SKM-1 (cell line): ENCODE data around the gene IL17RD.

ENCODE experiments used
- DNase-seq: peaks from one replicate; lab custom pipeline; 2025; ENCODE audit not compliant: unreplicated experiment; lab: John Stamatoyannopoulos, UW

Gene IL17RD

DNA sequence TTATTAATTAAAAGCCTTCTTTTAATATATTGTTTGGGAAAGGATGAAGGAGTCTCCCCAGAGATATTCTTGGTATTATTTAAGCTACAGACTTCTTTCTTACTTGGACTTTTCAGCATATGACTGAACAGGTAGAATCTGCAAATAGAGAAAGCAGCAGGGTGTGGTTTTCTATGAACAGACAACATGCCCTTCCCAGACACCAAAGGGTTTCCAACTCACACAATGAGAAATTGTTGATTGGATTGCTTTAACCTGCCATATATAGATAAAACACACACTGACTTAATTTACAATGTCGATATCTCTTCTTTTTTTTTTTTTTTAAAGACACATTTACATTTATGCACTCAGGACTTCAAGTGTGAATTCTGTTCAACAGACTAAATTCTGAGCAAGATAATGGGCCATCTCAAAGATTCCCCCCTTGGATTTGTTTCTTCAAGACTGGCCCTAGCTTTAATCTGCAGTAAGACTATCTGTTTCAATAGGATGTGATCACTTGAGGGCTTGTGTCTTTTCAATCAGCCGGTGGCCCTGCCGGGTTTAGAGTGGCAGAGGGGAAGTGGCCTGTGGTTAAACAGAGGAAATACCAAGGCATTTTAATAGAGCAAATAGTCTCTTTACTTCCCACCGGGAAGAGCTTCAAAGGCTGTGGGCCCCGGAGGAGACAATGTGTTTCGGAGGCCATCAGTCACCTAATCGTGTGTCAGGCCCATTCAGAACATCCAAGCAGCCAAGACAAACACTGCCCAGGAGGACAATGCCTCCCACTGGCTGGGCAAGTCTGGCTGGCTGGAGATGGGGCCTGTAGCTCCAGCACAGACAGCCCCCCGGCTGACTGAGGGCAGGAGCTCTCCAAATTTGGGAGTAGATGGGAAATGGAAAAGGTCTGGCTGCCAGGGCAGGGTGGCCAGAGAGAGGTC, 6.1 kb downstream of the IL17RD start:
- DNase-seq = no peak

DNA sequence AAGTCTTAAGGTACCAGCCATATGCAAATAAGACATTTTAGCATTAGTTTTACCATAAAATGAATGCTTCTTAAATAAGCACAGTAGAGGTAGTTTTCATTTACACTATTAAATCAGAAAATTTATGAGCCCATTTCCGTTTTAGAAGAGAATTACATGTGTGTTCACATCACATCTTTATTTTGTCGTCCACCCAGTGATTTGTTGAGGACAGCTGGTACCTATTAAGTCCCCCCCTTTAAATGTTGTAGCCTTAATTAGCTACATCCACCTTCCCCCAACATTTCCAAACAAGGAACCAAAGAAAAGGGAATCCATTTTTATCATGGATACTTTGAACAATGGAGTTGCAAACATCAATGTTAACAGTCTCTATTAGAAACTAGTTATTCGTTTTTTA, 6.8 kb downstream of the IL17RD start:
- no peak for DNase-seq

DNA sequence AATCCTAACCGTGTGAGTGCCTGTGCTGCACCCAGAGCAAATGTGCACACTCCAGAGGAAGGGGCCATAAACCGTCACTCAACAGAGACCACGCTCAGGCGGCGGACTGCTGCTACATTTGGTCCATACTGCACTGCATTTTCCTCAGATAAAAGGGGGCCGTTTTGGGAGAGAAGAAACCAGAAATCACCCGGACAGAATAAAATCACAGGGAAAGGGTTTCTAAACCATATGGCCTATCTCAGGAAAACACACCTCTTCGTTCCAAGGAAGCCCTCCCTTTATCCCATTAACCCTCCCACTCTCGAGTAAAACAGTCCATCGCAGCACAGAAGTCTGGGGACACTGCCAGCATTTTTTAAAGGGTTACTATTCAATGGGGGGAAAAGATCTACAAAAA, 7.6 kb downstream of the IL17RD start:
- no peak for DNase-seq

DNA sequence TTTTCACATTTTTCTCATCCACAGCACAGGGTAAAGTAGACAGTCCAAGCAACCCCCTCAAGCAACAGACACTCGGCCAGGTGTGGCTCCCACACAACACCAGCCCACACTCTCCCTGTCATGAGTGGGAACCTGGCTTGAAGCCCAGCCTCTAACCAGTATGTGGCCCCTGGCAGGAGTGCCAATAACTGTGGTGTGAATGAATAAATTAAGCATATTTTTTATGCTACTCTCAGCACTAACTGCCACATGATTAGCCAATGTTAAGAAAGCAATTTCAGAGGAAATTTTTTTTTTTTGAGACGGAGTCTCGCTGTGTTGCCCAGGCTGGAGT, 9.9 kb downstream of the IL17RD start:
- DNase-seq = no peak

DNA sequence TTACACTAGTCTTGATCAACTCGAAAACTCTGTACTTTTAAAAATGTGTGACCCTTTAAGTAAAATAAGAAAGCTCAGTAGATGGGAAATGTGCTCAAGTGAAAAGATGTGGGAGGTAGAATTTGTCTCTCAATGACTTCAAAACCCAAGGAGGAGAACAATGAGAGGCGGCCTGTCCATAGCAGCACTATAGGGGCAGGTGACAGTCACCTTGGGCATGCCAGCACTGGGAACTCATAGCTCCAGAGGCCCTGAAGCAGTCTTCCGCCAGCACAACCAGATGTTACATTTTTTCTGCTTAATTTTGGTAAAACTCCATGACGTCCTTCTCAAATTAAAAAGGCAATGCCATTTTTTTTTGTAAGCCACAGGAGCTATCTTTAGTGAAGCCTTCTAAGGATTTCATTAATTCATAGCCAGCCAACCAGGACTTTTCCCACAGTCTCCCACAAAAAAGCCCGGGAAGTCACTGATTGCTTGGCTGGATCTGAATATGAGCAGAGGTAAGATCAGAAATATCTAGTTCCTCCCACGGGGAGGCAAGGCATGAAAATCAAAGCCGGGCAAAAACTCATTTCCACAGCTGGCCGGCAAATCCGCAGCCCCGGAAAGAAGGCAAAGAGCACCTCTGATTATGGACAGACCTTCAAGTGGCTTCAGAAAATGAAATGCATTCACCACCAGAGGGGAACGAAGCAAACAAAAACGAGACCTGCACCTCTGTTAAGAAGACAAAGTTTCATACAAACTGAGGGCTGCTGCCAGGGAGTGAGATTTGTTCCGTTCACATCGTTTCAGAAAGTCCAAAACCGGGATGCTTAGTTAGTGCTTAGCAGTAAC, 10.5 kb downstream of the IL17RD start:
- DNase-seq = no peak

DNA sequence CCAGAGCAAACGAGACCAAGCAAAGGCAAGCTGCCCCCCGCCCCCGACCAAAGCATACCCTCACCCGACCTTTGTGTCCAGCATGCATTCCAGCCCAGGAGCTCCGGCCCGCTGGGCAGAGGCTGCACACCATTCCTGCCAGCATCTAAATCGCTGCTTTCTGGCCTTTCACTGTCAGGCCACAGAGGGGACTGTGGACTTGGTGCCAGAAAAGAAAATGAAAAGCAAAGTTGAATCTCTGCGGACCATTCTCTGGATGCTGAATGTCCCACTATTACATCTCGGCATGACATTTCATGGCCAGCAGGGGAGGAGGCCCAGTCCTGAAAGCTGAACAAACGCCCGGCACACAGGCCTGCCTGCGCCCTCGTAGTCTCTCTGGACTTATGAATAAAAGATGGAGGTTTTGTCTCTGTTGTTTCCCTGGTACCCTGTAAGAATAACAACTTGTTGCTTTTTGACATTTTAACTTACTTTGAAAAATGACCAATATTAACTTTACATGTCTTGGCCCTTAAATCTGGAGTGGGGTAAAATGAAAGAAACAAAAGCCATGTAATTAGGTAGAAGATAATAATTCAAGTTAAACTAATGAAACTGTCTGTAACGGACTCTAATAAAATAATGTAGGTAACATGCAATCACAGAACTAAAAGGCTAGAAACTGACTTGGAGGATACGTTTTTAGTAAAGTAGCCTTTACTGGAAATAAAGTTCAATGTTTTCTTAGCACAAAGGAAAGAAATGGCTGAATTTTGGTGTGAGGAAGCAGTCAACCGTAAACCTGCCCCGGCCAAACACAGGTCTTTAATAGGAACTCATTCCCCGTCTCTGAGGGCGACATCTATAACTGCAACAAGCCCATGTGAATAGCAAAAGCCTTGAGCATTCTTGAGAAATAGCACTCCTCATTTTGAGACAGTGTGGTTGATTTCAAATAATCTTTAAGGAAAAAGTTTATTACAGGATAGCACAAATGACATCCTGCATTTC, 12.7 kb downstream of the IL17RD start:
- DNase-seq = no peak

DNA sequence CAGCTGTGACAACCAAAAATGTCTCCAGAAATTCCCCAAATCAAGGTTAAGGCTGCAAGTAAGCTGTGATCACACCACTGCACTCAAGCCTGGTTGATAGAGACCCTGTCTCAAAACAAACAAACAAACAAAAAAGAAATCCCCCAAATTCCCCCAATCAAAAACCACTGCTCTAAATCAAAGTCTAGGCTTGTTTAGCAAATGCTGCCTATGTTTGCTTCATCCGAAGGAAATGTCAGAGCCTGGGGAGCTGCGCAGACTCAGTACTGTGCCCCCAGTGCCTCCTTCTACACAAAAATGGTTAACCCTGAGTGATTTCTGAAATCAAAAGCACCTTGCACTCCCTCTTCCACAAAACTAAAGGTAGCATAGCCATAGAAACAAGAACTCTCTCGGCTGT, 13.4 kb downstream of the IL17RD start:
- DNase-seq = no peak

DNA sequence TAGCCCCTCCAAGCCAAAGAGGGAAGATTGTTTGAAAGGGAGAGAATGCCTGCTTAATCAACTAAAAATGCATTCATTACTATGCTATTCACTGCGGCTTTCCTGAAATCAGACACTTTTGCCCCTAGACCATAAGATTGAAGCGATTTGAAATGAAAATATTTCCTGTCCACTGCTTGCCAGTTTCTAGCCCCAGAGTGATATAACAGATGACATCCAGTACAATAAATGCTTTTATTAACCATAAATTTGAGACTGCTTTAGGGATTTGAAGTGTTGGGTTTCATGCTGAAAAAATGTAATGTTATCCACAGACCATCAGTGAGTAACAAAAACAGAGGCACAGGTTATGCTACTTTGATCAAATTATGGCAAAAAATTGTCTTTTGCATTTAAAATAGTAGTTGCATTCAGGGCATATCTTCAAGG, 14.1 kb downstream of the IL17RD start:
- DNase-seq = no peak

DNA sequence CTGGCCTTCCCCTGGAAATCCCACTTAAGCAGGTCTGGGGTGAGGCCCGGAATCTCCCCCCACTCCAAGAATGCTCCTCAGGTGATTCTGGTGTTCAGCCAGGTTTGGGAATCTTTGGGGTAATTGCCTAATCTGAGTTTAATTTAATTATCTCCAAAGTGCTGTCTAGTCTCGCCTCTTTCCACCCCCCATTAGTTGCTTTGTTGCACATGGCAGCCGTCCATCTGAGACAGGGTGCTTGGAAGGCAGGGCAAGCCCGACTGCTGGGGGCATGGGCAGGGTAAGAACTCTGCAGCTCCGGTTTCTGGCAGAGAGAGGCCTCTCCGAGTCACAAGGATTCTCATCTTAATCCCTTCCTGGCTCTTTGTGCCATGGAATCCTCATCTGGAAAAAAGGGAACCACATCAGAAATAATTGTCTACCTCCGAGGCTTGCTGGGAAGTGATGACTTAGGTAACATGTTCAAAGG, 15.0 kb downstream of the IL17RD start:
- DNase-seq = no peak

DNA sequence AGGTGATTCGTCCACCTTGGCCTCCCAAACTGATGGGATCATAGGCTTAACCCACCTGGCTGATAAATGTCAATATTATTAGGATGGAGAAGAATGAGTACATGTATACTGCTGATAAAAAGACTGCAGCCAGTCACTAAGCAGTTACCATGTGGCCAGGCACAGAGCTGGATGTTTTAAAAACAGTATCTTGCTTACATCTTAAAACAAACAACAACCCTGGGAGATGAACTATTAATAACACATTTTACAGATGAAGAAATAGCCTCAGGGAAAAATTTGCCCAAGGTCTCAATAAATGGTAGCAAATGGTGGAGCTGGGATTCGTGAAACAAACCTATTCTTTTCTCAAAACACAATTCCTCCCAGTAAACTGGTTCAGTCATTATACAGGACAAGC, 18.1 kb downstream of the IL17RD start:
- no peak for DNase-seq

DNA sequence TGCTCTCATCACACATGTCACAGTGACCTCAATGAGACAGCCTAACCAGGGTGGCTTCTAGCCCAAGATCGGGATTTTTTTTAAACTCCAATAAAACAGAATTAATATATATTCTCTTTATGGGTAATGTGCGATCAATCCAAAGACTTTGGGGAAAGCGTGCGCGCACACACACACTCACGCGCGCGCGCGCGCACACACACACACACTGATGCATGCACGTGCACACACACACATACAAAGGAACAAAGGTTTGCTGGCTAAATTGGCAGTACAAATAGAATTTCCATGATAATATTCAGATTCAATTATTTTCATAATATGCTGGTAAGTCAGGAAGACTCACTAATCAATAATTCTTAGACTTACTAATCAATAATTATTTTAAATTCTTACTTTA, 19.3 kb downstream of the IL17RD start:
- DNase-seq = no peak

DNA sequence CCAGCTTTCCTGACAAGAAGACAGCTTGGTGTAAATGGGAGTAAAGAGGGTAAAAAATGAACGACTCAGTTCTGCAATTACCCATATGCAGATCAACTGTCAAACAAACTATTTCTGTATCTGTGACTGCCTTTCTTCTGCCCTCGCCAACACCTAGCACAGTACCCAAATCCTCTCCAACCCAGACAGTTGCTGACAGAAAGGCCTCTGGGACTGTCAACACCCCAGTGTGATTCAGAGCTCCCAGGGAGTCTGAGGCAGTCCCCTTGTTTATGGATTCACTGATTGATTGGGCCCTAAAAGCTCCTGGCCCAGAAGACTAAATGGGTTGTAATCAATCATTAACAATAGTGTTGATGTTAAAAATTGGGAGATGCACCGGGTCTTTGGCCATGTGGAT, 20.2 kb downstream of the IL17RD start:
- DNase-seq = no peak

DNA sequence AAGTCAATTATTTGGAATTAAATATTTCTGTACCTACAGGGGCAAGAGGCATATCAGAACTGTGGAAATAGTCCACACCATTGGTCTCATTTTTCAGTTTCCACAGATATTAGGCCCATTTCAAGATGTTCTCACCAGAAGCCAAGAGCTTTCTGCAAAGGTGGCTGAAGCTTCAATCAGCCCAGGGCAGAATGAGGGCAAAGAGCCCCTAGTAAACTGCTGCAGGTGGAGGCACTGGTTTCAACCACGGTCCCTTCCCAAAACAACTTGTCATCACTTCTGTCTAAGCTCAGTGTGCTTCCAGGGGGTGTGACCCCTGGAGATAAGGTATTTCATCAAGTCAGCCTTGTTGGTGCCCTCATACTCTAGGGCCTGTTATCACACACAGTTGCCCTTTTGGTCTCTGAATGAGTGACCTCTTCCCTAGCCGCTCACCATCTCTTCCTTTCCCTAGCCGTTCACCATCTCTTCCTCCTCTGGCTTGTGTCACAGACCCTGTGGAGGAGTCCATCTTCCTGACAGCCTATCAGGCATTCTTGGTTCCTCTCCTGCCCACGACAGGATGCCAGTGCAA, 21.2 kb downstream of the IL17RD start:
- DNase-seq = no peak

DNA sequence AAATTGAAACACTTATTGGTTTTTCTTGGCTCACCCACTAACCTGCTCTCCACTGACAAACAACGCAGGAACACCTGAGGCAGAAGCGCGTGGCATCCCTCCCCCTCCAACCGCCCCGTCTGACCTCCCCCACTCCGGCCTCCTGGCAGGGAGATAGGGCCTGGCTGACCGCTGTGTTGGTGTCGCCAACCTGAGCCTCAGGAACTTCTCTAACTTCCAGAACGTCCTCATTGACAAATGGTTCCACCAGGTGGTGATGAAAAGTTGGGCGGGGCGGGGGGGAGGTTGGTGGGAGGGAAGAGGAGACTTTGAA, 22.8 kb downstream of the IL17RD start:
- no peak for DNase-seq

DNA sequence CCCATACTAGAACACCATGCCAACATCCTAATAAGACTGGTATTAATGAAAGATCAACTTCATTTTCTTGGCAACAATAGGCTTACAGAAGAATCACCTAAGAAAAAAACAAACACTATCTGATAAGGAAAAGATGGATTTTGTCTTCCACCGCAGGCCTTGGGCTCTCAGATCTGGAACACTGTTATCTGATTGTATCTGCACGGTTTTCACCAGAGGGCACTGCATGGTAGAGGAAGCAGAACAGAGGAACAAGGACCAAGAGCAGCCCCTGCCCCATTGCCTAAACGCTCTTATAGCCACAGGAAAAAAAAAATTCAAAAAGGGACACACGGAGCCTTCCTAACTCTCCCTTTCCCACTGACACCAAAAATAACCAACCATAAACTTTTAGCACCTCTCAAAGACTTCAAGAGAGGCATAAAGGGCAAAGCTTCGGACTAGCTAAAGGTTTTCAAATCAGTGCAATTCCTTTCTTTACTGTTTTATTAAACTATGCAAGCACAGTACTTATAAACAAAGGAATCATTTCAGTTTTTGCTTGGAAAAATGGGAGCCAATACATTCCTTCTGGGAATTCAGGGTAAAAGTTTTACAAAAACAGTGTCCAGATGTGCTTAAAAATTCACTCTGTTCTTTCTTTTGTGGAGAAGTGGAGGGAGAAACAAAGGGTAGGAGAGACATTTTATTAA, 23.3 kb downstream of the IL17RD start:
- no peak for DNase-seq

DNA sequence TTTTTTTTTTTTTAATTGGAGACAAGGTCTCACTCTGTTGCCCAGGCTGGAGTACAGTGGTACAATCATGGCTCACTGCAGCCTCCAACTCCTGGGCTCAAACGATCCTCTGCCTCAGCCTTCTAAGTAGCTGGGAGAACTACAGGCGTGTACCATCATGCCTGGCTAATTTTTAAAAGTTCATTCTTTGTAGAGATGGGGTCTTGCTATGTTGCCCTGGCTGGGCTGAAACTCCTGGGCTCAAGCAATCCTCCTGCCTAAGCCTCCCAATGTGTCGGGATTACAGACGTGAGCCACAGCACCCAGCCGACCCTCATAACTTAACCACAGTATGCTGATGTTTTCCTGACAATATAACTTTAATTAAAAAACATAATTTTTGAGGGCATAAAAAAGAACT, 24.3 kb downstream of the IL17RD start:
- no peak for DNase-seq

DNA sequence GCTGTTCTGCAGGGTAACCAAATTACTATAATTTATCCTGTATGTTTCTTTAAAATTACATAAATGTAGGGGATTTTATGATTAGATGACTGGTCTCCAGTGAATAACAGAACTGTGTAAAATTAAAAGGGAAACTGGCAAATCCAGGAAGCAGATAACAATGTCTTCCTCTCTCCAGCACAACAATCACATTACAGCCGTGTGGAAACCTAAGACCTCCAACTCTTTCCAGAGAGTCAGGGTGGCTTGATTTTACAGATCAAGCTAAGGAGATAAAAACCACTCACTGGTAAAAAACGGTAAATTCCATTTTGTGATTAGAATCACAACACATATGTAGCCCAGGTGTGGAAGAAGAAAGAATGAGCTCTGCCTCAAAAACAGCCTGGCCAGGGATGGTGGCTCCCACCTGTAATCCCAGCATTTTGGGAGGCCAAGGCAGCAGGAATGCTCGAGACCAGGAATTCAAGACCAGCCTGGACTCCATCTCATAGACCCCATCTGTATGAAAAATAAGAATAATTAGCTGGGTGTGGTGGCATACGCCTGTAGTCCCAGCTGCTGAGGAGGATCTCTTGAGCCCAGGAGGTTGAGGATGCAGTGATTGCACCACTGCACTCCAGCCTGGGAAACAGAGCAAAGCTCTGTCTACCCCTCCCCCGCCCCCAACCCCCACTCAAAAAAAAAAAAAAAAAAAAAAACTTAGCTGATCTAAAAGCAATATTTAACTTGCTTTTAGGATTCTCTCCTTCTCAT, 29.0 kb downstream of the IL17RD start:
- DNase-seq = no peak

DNA sequence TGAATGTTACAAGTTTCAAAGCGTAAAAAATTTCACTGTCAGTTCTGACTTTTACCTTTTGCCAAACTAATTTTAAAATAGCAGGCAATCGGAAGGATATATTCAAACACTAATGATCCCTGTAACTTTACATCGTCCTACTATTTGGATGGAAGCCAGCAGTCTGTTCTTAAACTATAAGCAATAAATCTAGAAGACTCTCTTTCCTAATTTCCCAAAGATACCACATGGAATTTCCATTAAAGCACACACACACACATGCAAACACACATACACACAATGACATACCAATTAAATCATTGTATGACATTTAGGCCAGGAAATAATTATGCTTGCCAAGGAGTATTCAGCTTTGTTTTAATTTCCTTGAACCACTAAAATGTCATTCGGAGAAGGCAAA, 32.0 kb downstream of the IL17RD start:
- no peak for DNase-seq

DNA sequence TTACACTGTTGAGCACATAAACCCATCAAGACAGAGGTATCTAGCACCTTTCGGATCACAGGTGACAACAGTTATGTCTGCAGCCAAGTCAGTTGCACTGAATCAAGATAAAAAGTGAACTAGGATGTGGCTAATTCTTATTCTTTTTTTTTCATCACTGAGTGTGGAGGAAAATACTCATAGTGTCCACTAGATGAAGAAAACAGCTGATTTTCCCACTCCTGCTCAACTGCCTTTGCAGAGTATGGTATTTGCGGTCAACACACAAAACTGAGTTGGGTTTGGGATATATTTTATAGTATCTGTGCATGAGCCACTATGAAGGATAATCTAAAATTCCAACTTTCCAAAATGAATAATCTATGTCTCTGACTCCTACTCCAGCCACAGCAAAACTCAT, 32.5 kb downstream of the IL17RD start:
- no peak for DNase-seq

DNA sequence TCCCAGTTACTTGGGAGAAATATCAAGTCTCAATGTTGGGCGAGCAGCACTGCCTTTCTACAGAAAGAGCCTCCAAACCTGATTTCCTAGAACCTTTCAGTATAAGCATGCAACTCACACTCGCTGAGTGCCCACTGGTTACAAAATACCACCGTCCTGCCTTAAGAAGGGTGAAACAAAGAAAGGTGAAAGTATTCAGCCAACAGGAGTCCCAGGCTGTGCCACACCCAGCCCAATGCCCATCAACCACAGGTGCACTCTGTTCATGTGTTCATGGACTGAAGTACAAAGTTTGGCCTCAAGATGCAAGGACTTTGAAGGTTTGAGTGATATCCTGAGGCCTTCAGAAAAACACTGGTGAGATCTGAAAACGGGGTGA, 34.0 kb downstream of the IL17RD start:
- DNase-seq = no peak
